NCI-H1436 (cell line): ENCODE measurements around the gene IL10RA.

Experiments used
- DNase-seq: peaks from one replicate; lab custom pipeline; 2025; lab: John Stamatoyannopoulos, UW

Gene IL10RA

GRCh38 chr11:117992136-117992535 lies 5.9 kb downstream of the IL10RA start:
- DNase-seq: no peak

GRCh38 chr11:117992620-117993019 lies 6.4 kb downstream of the IL10RA start:
- no peak for DNase-seq

GRCh38 chr11:117993988-117994745 lies 8.0 kb downstream of the IL10RA start:
- DNase-seq: no peak

DNA sequence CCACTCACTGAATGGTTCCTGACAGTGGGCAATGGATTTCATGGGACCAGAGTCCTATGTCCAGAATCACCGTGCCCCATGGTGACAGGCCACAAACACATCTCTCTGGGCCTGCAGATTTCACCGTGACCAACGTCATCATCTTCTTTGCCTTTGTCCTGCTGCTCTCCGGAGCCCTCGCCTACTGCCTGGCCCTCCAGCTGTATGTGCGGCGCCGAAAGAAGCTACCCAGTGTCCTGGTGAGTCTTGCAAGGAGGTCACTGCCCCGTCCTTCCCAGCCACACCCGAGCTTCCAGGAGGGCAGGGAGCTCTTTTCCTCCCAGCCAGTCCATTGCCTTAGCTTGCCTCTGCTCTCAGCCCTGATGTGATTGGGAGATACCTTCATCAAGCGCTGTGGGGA lies 9.3 kb downstream of the IL10RA start:
- DNase-seq: no peak

DNA sequence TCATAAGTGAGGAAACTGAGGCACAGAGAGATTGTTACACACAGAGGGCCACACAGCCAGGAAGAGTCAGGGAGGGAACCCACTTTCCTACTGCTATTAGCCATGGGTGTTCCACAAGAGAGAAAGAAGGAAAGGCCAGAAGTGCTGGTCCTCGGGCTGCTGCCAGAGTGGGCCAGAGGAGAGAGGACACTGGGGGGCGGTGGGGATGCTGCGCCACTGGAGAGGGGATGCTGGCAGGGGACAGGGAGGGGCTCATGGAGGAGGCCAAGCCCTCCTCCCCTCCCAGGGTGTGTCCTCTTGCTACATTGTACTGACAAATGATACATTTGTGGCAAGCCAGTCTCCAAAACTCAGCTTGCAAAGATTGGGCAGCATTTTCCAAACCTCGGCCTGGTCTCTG lies 9.9 kb downstream of the IL10RA start:
- DNase-seq: no peak

GRCh38 chr11:117997406-117997805 lies 11.2 kb downstream of the IL10RA start:
- DNase-seq: no peak

DNA sequence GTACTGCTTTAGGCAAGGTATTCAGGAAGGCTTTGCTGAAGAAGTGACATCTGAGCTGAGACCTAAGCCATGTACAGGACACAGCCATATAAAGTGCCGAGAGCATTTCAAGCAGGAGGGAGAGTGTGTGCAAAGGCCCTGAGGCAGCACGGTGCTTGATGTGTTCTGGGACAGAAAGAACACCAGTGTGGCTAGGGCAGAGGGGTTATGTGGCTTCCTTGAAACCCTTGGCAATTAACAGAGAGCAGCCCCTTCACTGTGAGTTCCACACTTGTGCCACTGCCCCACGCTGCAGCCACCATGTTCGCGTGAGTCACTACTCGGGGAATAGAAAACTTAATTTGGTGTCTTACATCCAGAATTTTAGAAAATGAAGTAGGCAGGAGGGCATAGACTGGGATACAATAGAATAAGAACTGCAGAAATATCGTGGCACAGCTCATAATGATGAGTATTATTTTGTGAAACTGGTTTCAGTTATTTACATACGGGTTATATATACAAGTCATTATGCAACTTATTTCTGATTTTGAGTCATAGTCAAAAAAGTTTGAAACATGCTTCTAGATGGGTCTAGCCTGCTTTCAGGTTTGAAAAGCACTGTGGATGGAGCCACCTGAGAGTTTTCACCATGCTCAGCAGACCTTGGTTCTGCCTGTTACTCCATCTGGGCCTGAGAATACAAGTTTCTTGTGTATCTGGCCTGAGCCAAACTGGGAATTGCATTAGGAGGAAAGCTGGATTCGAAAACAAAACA lies 11.8 kb downstream of the IL10RA start:
- no peak for DNase-seq

DNA sequence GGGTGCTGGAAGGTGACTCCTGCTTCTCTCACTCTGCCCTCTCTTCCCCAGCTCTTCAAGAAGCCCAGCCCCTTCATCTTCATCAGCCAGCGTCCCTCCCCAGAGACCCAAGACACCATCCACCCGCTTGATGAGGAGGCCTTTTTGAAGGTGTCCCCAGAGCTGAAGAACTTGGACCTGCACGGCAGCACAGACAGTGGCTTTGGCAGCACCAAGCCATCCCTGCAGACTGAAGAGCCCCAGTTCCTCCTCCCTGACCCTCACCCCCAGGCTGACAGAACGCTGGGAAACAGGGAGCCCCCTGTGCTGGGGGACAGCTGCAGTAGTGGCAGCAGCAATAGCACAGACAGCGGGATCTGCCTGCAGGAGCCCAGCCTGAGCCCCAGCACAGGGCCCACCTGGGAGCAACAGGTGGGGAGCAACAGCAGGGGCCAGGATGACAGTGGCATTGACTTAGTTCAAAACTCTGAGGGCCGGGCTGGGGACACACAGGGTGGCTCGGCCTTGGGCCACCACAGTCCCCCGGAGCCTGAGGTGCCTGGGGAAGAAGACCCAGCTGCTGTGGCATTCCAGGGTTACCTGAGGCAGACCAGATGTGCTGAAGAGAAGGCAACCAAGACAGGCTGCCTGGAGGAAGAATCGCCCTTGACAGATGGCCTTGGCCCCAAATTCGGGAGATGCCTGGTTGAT lies 12.6 kb downstream of the IL10RA start:
- DNase-seq: no peak

GRCh38 chr11:117999354-117999993 lies 13.3 kb downstream of the IL10RA start:
- no peak for DNase-seq

- DNase-seq: no peak
These were observed 14.1 kb downstream of the IL10RA start for GRCh38 chr11:118000067-118000849.

GRCh38 chr11:118000850-118001228 lies 14.6 kb downstream of the IL10RA start:
- no peak for DNase-seq

GRCh38 chr11:118001494-118001971 lies 15.3 kb downstream of the IL10RA start:
- no peak for DNase-seq

- no peak for DNase-seq
These were observed 15.9 kb downstream of the IL10RA start for GRCh38 chr11:118002010-118002540.

GRCh38 chr11:118002541-118003423 lies 16.6 kb downstream of the IL10RA start:
- no peak for DNase-seq

DNA sequence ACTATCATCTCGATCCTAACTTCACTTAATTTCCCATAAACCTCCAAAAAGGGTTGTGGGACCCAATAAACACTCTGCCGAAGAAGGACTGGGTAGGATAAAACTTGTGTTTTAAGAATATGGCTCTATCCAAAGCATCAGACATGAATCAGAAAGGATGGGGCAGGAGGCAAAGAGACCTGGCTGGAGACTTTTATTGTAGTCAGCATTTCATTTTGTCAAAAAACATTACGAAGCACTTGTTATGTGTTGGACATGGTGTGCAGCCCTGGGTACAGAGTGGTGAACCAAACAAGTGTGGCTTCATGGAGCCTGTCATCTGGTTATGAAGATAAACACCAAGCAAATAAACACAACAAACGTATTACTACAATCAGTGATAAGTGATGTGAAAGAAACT lies 17.3 kb downstream of the IL10RA start:
- DNase-seq: no peak

- no peak for DNase-seq
These were observed 18.5 kb downstream of the IL10RA start for GRCh38 chr11:118004543-118005223.

DNA sequence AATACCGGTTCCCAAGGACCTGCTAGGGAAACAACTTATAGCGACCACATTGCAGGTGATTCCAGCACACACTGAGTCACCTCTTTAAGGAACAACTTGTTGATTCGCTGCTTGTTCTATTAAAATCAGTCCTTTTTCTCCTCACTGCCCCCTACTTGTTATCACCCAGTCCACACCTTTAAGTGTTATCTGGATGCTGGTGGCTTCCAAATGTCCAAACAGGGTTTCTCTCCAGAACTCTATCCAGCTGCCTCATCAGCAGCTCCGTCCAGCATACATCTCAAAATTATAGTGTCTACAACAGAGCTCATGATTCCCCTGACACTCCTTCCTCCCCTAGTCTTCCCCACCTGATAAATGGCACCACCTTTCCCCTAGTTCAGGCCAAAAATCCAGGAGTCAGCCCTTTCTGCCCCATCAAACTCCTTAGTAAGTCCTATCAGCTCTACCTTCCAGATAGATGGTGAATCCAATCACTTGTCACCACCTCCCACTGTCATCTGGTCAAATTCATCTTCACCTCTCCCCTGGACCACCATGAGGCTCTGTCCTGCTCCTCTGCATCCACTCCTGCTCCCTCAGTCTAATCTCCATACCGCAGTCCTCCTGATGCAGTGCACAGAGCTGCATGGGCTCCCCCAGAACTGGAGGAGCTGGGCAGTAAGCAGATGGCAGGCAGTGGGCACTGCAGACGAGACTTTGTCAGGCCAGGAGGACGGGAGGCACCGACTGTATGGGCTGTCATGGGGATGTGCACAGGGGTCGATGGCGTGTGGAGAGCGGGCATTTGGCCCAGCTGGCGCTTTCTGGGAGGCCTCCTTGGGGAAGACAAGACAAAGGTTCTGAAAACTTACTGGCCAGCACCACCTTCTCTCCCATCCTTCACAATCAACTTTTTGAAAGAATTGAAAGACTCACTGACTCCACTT lies 19.3 kb downstream of the IL10RA start:
- DNase-seq: no peak

- DNase-seq: no peak
These were observed 19.9 kb downstream of the IL10RA start for GRCh38 chr11:118006153-118006534.

- no peak for DNase-seq
These were observed 20.8 kb downstream of the IL10RA start for GRCh38 chr11:118007040-118007439.
